PFSK-1 (cell line): Measurements from ENCODE around the gene ANKRD40CL.

Source experiments
- POLR2AphosphoS5 ChIP-seq: IDR thresholded peaks from 2 replicates; pipeline ENCODE4 v1.6.1; 2012; ENCODE audit warnings: low read depth, mild to moderate bottlenecking, control low read depth, low read length, moderate library complexity
- SIN3A ChIP-seq: IDR thresholded peaks from 2 replicates; pipeline ENCODE4 v1.6.1; 2012; ENCODE audit warnings: mild to moderate bottlenecking, low read length, moderate library complexity, borderline replicate concordance; ENCODE audit not compliant: insufficient read depth
- TAF1 ChIP-seq: IDR thresholded peaks from 2 replicates; pipeline ENCODE4 v1.6.1; 2012; ENCODE audit warnings: low read length, control low read depth, borderline replicate concordance; ENCODE audit not compliant: insufficient read depth
- TF ChIP-seq, protein P1 (sequence below), 2 experiments: IDR thresholded peaks; 2 replicates each; pipeline versions ENCODE4 v1.6.1 to v1.8.0; 2011 to 2012; ENCODE audit warnings: low read depth in 2 of 2, low read length in 2 of 2, control low read depth in 1 of 2, inconsistent platforms in 1 of 2, mild to moderate bottlenecking in 1 of 2, moderate library complexity in 1 of 2; ENCODE audit not compliant: insufficient read depth in 1 of 2

DNA sequence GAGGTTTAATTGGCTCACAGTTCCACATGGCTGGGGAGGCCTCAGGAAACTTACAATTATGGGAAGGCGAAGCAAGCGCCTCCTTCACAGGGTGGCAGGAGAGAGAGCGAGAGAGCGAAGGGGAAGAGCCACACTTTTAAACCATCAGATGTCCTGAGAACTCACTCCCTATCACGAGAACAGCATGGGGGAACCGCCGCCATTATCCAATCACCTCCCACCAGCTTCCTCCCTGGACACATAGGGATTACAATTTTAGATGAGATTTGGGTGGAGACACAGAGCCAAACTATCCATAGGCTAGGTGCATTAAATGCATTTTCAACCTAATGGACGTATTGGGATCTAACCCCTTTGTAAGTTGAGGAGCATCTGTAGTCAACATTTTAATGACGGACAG lies 54.7 kb downstream of the ANKRD40CL start:
- TF ChIP-seq POLR2AphosphoS5 (no peak), TAF1 (no peak), SIN3A (no peak)
- TF ChIP-seq, protein P1, sequence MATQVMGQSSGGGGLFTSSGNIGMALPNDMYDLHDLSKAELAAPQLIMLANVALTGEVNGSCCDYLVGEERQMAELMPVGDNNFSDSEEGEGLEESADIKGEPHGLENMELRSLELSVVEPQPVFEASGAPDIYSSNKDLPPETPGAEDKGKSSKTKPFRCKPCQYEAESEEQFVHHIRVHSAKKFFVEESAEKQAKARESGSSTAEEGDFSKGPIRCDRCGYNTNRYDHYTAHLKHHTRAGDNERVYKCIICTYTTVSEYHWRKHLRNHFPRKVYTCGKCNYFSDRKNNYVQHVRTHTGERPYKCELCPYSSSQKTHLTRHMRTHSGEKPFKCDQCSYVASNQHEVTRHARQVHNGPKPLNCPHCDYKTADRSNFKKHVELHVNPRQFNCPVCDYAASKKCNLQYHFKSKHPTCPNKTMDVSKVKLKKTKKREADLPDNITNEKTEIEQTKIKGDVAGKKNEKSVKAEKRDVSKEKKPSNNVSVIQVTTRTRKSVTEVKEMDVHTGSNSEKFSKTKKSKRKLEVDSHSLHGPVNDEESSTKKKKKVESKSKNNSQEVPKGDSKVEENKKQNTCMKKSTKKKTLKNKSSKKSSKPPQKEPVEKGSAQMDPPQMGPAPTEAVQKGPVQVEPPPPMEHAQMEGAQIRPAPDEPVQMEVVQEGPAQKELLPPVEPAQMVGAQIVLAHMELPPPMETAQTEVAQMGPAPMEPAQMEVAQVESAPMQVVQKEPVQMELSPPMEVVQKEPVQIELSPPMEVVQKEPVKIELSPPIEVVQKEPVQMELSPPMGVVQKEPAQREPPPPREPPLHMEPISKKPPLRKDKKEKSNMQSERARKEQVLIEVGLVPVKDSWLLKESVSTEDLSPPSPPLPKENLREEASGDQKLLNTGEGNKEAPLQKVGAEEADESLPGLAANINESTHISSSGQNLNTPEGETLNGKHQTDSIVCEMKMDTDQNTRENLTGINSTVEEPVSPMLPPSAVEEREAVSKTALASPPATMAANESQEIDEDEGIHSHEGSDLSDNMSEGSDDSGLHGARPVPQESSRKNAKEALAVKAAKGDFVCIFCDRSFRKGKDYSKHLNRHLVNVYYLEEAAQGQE (IDR thresholded peaks at IDR 0.05; ENCODE audit: insufficient read depth in 1 of 2, low read depth in 2 of 2, low read length in 2 of 2) = no peak
